HepG2 (cell line): ENCODE results near the gene DYNC1I2. TPM values are rescaled to one million over a fixed set of nuclear protein-coding genes. Genes with fewer than 3 reads are reported as not detected.

Experiments
- ATAC-seq: fragments of 200-7000 bp; cut with Tn5 transposase; 3 replicates; pipeline ENCODE4 v1.9.1; 2020; ENCODE audit warnings: mild to moderate bottlenecking, moderate library complexity
- BruUV-seq: library from RNA; stranded (reverse); fragments of 400-500 nt; replicated peaks from 2 replicates; lab custom pipeline; 2021; lab: Mats Ljungman, UMichigan
- CTCF ChIA-PET: fragments of 300-600 bp; formaldehyde crosslinking; extraction: SDS; loops from one replicate; lab custom pipeline; 2021; ENCODE audit warnings: low total read pairs, inconsistent platforms, low intra/inter-chr PET ratio; lab: Yijun Ruan, JAX
- POLR2A ChIA-PET: fragments of 350-600 bp; sonication (Branson Sonifier 250); formaldehyde crosslinking; loops from one replicate; lab custom pipeline; 2020; ENCODE audit warnings: antibody characterized with exemption, inconsistent platforms; lab: Yijun Ruan, JAX
- DNase-seq: peaks from one replicate; pipeline ENCODE4 v3.0.0-alpha.2; 2015; ENCODE audit warnings: low spot score
- FAIRE-seq: peaks from 3 replicates; lab custom pipeline; 2011; peaks lifted over from hg19 to GRCh38; lab: Jason Lieb, UNC
- H2AFZ ChIP-seq: one replicate; pipeline ENCODE4 v1.6.1; 2011; ENCODE audit warnings: low read length, inconsistent platforms
- H3K27ac ChIP-seq: fragments of 300-600 bp; 3 replicates; pipeline ENCODE4 v1.8.0; 2011; ENCODE audit warnings: mixed run types, mild to moderate bottlenecking, mixed read lengths, low read length, inconsistent platforms; ENCODE audit not compliant: insufficient read depth; ENCODE audit errors: extremely low read length
- H3K27me3 ChIP-seq, 2 experiments: fragments of 200-600 bp in 1 of 2; 2 replicates in 1 of 2; 3 replicates in 1 of 2; pipeline versions ENCODE4 v1.6.0 to v1.8.0; 2011; ENCODE audit warnings: low read length in 2 of 2, mild to moderate bottlenecking in 2 of 2, moderate library complexity in 2 of 2, inconsistent platforms in 1 of 2; ENCODE audit not compliant: insufficient read depth in 2 of 2, control insufficient read depth in 1 of 2
- H3K36me3 ChIP-seq, 2 experiments: fragments of 200-600 bp in 1 of 2; replicated peaks in 1 of 2; 2 replicates in 1 of 2; 3 replicates in 1 of 2; pipeline versions ENCODE4 v1.5.1 to v1.8.0; 2011; ENCODE audit warnings: low read length in 2 of 2, inconsistent platforms in 1 of 2; ENCODE audit not compliant: insufficient read depth in 2 of 2, control insufficient read depth in 1 of 2
- H3K4me1 ChIP-seq: 2 replicates; pipeline ENCODE4 v1.5.1; 2012; ENCODE audit warnings: low read length, inconsistent platforms; ENCODE audit not compliant: insufficient read depth
- H3K4me2 ChIP-seq: 2 replicates; pipeline ENCODE4 v1.6.0; 2011; ENCODE audit warnings: low read depth, low read length, inconsistent platforms
- H3K4me3 ChIP-seq, 3 experiments: fragments of 200-600 bp in 1 of 3; sonication (generic), shearing (Covaris generic) in 1 of 3; replicated peaks in 1 of 3; 2 replicates each; pipeline ENCODE4 v1.5.1; 2011 to 2016; ENCODE audit warnings: low read length in 3 of 3, inconsistent platforms in 2 of 3, low read depth in 2 of 3, mild to moderate bottlenecking in 2 of 3, control low read depth in 1 of 3, mixed read lengths in 1 of 3; ENCODE audit not compliant: insufficient read depth in 1 of 3
- H3K79me2 ChIP-seq: one replicate; pipeline ENCODE4 v1.6.1; 2011; ENCODE audit warnings: low read length, inconsistent platforms; ENCODE audit not compliant: insufficient read depth
- H3K9ac ChIP-seq: 2 replicates; pipeline ENCODE4 v1.6.0; 2011; ENCODE audit warnings: mild to moderate bottlenecking, low read depth, low read length, inconsistent platforms; ENCODE audit not compliant: insufficient read depth
- H3K9me3 ChIP-seq: 2 replicates; pipeline ENCODE4 v1.5.1; 2012; ENCODE audit warnings: mild to moderate bottlenecking, low read length
- H4K20me1 ChIP-seq: 2 replicates; pipeline ENCODE4 v1.6.0; 2011; ENCODE audit warnings: inconsistent platforms, mild to moderate bottlenecking, low read length, moderate library complexity; ENCODE audit not compliant: insufficient read depth
- DBP ChIP-seq: sonication (generic); formaldehyde crosslinking; IDR thresholded peaks from 2 replicates; pipeline ENCODE4 v1.4.0; 2020; ENCODE audit warnings: missing genetic modification reagents; ENCODE audit errors: not compliant biosample characterization
- GTF3A ChIP-seq: sonication (generic); formaldehyde crosslinking; conservative IDR thresholded peaks from 2 replicates; pipeline ENCODE4 v1.4.0; 2020; ENCODE audit warnings: mild to moderate bottlenecking, missing genetic modification reagents
- RBAK ChIP-seq: sonication (generic); formaldehyde crosslinking; IDR thresholded peaks from 2 replicates; pipeline ENCODE4 v1.5.1; 2020; ENCODE audit warnings: mild to moderate bottlenecking, missing genetic modification reagents
- SKIL ChIP-seq: sonication (generic); formaldehyde crosslinking; IDR thresholded peaks from 2 replicates; pipeline ENCODE4 v1.8.0; 2022; ENCODE audit warnings: missing genetic modification reagents, mild to moderate bottlenecking, moderate library complexity, borderline replicate concordance
- TERF1 ChIP-seq: sonication (generic); formaldehyde crosslinking; IDR thresholded peaks from 2 replicates; pipeline ENCODE4 v1.8.0; 2022; ENCODE audit warnings: mild to moderate bottlenecking, missing genetic modification reagents, moderate library complexity
- ZBTB14 ChIP-seq: sonication (generic); formaldehyde crosslinking; IDR thresholded peaks from 2 replicates; pipeline ENCODE4 v1.4.0; 2020; ENCODE audit warnings: missing genetic modification reagents
- ZNF253 ChIP-seq: sonication (generic); formaldehyde crosslinking; IDR thresholded peaks from 2 replicates; pipeline ENCODE4 v1.8.0; 2022; ENCODE audit warnings: mild to moderate bottlenecking, missing genetic modification reagents, borderline replicate concordance
- ZNF329 ChIP-seq: sonication (generic); formaldehyde crosslinking; IDR thresholded peaks from 2 replicates; pipeline ENCODE4 v1.9.0; 2021; ENCODE audit warnings: low read depth, mild to moderate bottlenecking, missing genetic modification reagents
- ZNF670 ChIP-seq: sonication (generic); formaldehyde crosslinking; IDR thresholded peaks from 2 replicates; pipeline ENCODE4 v1.8.0; 2022; ENCODE audit warnings: mild to moderate bottlenecking, missing genetic modification reagents, borderline replicate concordance
- ZNF839 ChIP-seq: sonication (generic); formaldehyde crosslinking; IDR thresholded peaks from 2 replicates; pipeline ENCODE4 v1.4.0; 2020; ENCODE audit warnings: missing genetic modification reagents, mild to moderate bottlenecking, borderline replicate concordance
- ZSCAN21 ChIP-seq: sonication (generic); formaldehyde crosslinking; IDR thresholded peaks from 2 replicates; pipeline ENCODE4 v1.8.0; 2022; ENCODE audit warnings: mild to moderate bottlenecking, missing genetic modification reagents, moderate library complexity, borderline replicate concordance
- WGBS: methylation state at CpG from one replicate; pipeline ENCODE4 v1.1.6; 2017; ENCODE audit warnings: low lambda C conversion rate; 5-methylcytosine and 5-hydroxymethylcytosine counted together
- in situ Hi-C: cut with HindIII; loops from 2 replicates; pipeline ENCODE4 v1.10.0; 2017; ENCODE audit warnings: low pct_unique_long_range_greater_than_20kb; ENCODE audit not compliant: extremely low pct_ligation_motif_present
- intact Hi-C: fragments of 100-400 bp; cut with micrococcal nuclease; formaldehyde crosslinking; loops from one replicate; pipeline ENCODE4 v1.10.0; 2022; ENCODE audit not compliant: unreplicated experiment
- polyA plus RNA-seq, 8 experiments: library from polyadenylated mRNA; depleted of rRNA in 3 of 8; stranded (reverse) in 7 of 8; unstranded in 1 of 8; fragments of >200 nt; fragmentation: Illumina TruSeq in 4 of 8; extraction: Trizol in 4 of 8; gene quantifications; 2 replicates each; pipeline versions ENCODE4 v1.2.1 to v1.2.3, GENCODE V29; 2011 to 2016; ENCODE audit warnings: low read depth in 4 of 8, missing spikeins in 1 of 8, mixed read lengths in 1 of 8; ENCODE audit not compliant: insufficient read depth in 1 of 8
- total RNA-seq, 5 experiments: library from RNA; depleted of rRNA; stranded (reverse); fragments of >200 nt; fragmentation: Illumina TruSeq; extraction: Trizol; gene quantifications; 2 replicates each; pipeline ENCODE4 v1.2.3, GENCODE V29; 2016; ENCODE audit warnings: low read depth in 1 of 5

DYNC1I2 gene
- total and polyA plus RNA-seq, 2 of the 13 experiments (the other 11 are each of a cell fraction or from before 2014, with no cell fraction given), result 84.0 to 99.8 TPM

GRCh38 chr2:171655586-171655985, 31.7 kb upstream of the DYNC1I2 start (continued):
- no peak for TF ChIP-seq ZBTB14 (CRISPR knock-in tag)

- no peaks in the 10 kb centered on the region for H3K79me2 ChIP-seq
- in situ Hi-C loops, result no loop called here
- ATAC-seq (no peak), FAIRE-seq (no peak), DNase-seq (no peak)
- no peak overlapping the region for H3K27ac ChIP-seq
- H3K9me3 ChIP-seq, result no peaks in the 10 kb centered on the region
- ChIA-PET CTCF (no interaction called here), POLR2A (no interaction called here)
- intact Hi-C loops, result loop anchor here (5.0 kb wide), 1 partner anchor 70 kb away; no protein-coding TSS in a partner anchor
- H3K36me3 ChIP-seq, result no peaks in the 10 kb centered on the region
- H2AFZ ChIP-seq, result no peak overlapping the region
- no peak overlapping the region for H3K4me3 ChIP-seq
- no peak overlapping the region for H3K9ac ChIP-seq
- no peak for TF ChIP-seq ZSCAN21 (CRISPR knock-in tag)
- no TSS peak for BruUV-seq
- H4K20me1 ChIP-seq, result no peaks in the 10 kb centered on the region
- H3K4me1 ChIP-seq, result no peaks in the 10 kb centered on the region
- H3K27me3 ChIP-seq, result peaks cover 0 to 33% of the 10 kb centered on the region in 2 experiments; a peak in 3 of 5 replicates
- H3K4me2 ChIP-seq, result no peak overlapping the region
Observed at GRCh38 chr2:171667041-171667440, 20.2 kb upstream of the DYNC1I2 start.

GRCh38 chr2:171668183-171668582, 19.1 kb upstream of the DYNC1I2 start:
- H3K4me1 ChIP-seq, result no peaks in the 10 kb centered on the region
- no peaks in the 10 kb centered on the region for H4K20me1 ChIP-seq
- peaks cover 0 to 29% of the 10 kb centered on the region in 2 experiments; a peak in 3 of 5 replicates for H3K27me3 ChIP-seq
- H2AFZ ChIP-seq, result no peak overlapping the region
- FAIRE-seq (no peak), DNase-seq (no peak), ATAC-seq (no peak)
- ChIA-PET CTCF (no interaction called here), POLR2A (no interaction called here)
- H3K4me2 ChIP-seq, result no peak overlapping the region
- 10% methylated on average over 5 of the region's 5 CpGs for WGBS
- H3K36me3 ChIP-seq, result no peaks in the 10 kb centered on the region
- BruUV-seq, result no TSS peak
- H3K4me3 ChIP-seq, result no peak overlapping the region
- intact Hi-C loops, result loop anchor here (5.0 kb wide), 1 partner anchor 71 kb away; no protein-coding TSS in a partner anchor
- H3K27ac ChIP-seq, result no peak overlapping the region
- no peak overlapping the region for H3K9ac ChIP-seq
- in situ Hi-C loops, result no loop called here
- no peaks in the 10 kb centered on the region for H3K79me2 ChIP-seq
- no peaks in the 10 kb centered on the region for H3K9me3 ChIP-seq
- TF ChIP-seq DBP (CRISPR knock-in tag) (no peak), ZNF670 (CRISPR knock-in tag) (no peak), SKIL (no peak), ZNF253 (no peak), ZNF329 (CRISPR knock-in tag) (no peak), ZNF839 (no peak), TERF1 (CRISPR knock-in tag) (no peak), GTF3A (CRISPR knock-in tag) (no peak), RBAK (CRISPR knock-in tag) (no peak)
